Measurements from ENCODE around the gene STX1B. TPM values are rescaled to one million over a fixed set of nuclear protein-coding genes. Genes with fewer than 3 reads are reported as not detected.
A peak's percentile ranks its signal among the peaks of the same experiment; 100 is the strongest.

Gene STX1B
- total RNA-seq: 1 to 10 TPM; 2.2 to 6.1 TPM

GRCh38 chr16:31010585-31011325, at the start of gene STX1B:
STX1B (minus strand) TSS chr16:31010638; CDS start chr16:31010396, 242 bp downstream.
- Mint-ChIP-seq H3K9me3 (no peaks in the 10 kb centered on the region), H3K36me3 (ENCODE audit: insufficient read depth in 2 of 2) (no peaks in the 10 kb centered on the region), H3K27ac (no peak within 1 kb of the TSS), H3K4me3 (peak within 1 kb of the TSS; percentile 68 to 80), H3K27me3 (ENCODE audit: low read depth) (peaks cover 29% of the 10 kb centered on the region), H3K4me1 (ENCODE audit: low read depth) (peaks cover 27% of the 10 kb centered on the region)
- DNase-seq (peak; percentile 46 to 55), ATAC-seq (replicated peaks in 1 of 2) (peak; percentile 63 to 70)

GRCh38 chr16:31055613-31056012, 45.2 kb upstream of the STX1B start:
- H3K36me3 Mint-ChIP-seq (ENCODE audit: insufficient read depth in 2 of 2): no peaks in the 10 kb centered on the region
- peaks cover 19% of the 10 kb centered on the region for H3K4me1 Mint-ChIP-seq (ENCODE audit: low read depth)
- no peaks in the 10 kb centered on the region for H3K9me3 Mint-ChIP-seq
- ATAC-seq (replicated peaks in 1 of 2) (no peak), DNase-seq (no peak)
- no peak overlapping the region for H3K4me3 Mint-ChIP-seq
- no peak overlapping the region for H3K27ac Mint-ChIP-seq
- no peaks in the 10 kb centered on the region for H3K27me3 Mint-ChIP-seq (ENCODE audit: low read depth)

- H3K4me1 Mint-ChIP-seq (ENCODE audit: low read depth): peaks cover 19% of the 10 kb centered on the region
- H3K27me3 Mint-ChIP-seq (ENCODE audit: low read depth): no peaks in the 10 kb centered on the region
- ATAC-seq (replicated peaks in 1 of 2) (peak; percentile 74 to 92), DNase-seq (peak; percentile 16 to 22)
- no peaks in the 10 kb centered on the region for H3K9me3 Mint-ChIP-seq
- no peak overlapping the region for H3K27ac Mint-ChIP-seq
- H3K4me3 Mint-ChIP-seq: no peak overlapping the region
- no peaks in the 10 kb centered on the region for H3K36me3 Mint-ChIP-seq (ENCODE audit: insufficient read depth in 2 of 2)
Measured at GRCh38 chr16:31052114-31052513, 41.7 kb upstream of the STX1B start.

GRCh38 chr16:31050280-31051030, 40.0 kb upstream of the STX1B start:
- H3K4me1 Mint-ChIP-seq (ENCODE audit: low read depth): peaks cover 19% of the 10 kb centered on the region
- H3K9me3 Mint-ChIP-seq: peaks cover 0 to 2% of the 10 kb centered on the region in 2 donors
- no peak overlapping the region for H3K27ac Mint-ChIP-seq
- H3K36me3 Mint-ChIP-seq (ENCODE audit: insufficient read depth in 2 of 2): no peaks in the 10 kb centered on the region
- no peaks in the 10 kb centered on the region for H3K27me3 Mint-ChIP-seq (ENCODE audit: low read depth)
- DNase-seq (no peak), ATAC-seq (replicated peaks in 1 of 2) (no peak)
- H3K4me3 Mint-ChIP-seq: no peak overlapping the region

- H3K9me3 Mint-ChIP-seq: peaks cover 0 to 2% of the 10 kb centered on the region in 2 donors
- ATAC-seq (replicated peaks in 1 of 2): no peak
- no peaks in the 10 kb centered on the region for H3K4me1 Mint-ChIP-seq (ENCODE audit: low read depth)
- no peak for DNase-seq
- no peaks in the 10 kb centered on the region for H3K27me3 Mint-ChIP-seq (ENCODE audit: low read depth)
- H3K4me3 Mint-ChIP-seq: no peak overlapping the region
- H3K27ac Mint-ChIP-seq: no peak overlapping the region
- H3K36me3 Mint-ChIP-seq (ENCODE audit: insufficient read depth in 2 of 2): no peaks in the 10 kb centered on the region
Measured at GRCh38 chr16:31043898-31044481, 33.6 kb upstream of the STX1B start.

- Mint-ChIP-seq H3K9me3 (peaks cover 0 to 2% of the 10 kb centered on the region in 2 donors), H3K4me1 (ENCODE audit: low read depth) (no peaks in the 10 kb centered on the region), H3K36me3 (ENCODE audit: insufficient read depth in 2 of 2) (no peaks in the 10 kb centered on the region), H3K27ac (no peak overlapping the region), H3K4me3 (no peak overlapping the region), H3K27me3 (ENCODE audit: low read depth) (no peaks in the 10 kb centered on the region)
- DNase-seq (no peak), ATAC-seq (replicated peaks in 1 of 2) (no peak)
Measured at GRCh38 chr16:31043352-31043751, 32.9 kb upstream of the STX1B start.

GRCh38 chr16:31042866-31043265, 32.4 kb upstream of the STX1B start:
- no peak for DNase-seq
- Mint-ChIP-seq H3K9me3 (peaks cover 0 to 2% of the 10 kb centered on the region in 2 donors), H3K4me1 (ENCODE audit: low read depth) (no peaks in the 10 kb centered on the region), H3K27ac (no peak overlapping the region), H3K36me3 (ENCODE audit: insufficient read depth in 2 of 2) (no peaks in the 10 kb centered on the region), H3K27me3 (ENCODE audit: low read depth) (no peaks in the 10 kb centered on the region), H3K4me3 (no peak overlapping the region)
- ATAC-seq (replicated peaks in 1 of 2): no peak

GRCh38 chr16:31038993-31039392, 28.6 kb upstream of the STX1B start:
- H3K27ac Mint-ChIP-seq: no peak overlapping the region
- H3K27me3 Mint-ChIP-seq (ENCODE audit: low read depth): no peaks in the 10 kb centered on the region
- H3K36me3 Mint-ChIP-seq (ENCODE audit: insufficient read depth in 2 of 2): peaks cover 0 to 9% of the 10 kb centered on the region in 2 donors
- H3K4me1 Mint-ChIP-seq (ENCODE audit: low read depth): peaks cover 15% of the 10 kb centered on the region
- H3K4me3 Mint-ChIP-seq: no peak overlapping the region
- ATAC-seq (replicated peaks in 1 of 2) (no peak), DNase-seq (no peak)
- no peaks in the 10 kb centered on the region for H3K9me3 Mint-ChIP-seq

- Mint-ChIP-seq H3K27ac (no peak overlapping the region), H3K9me3 (no peaks in the 10 kb centered on the region), H3K36me3 (ENCODE audit: insufficient read depth in 2 of 2) (peaks cover 3 to 12% of the 10 kb centered on the region in 2 donors), H3K27me3 (ENCODE audit: low read depth) (no peaks in the 10 kb centered on the region), H3K4me1 (ENCODE audit: low read depth) (peaks cover 27% of the 10 kb centered on the region), H3K4me3 (no peak overlapping the region)
- DNase-seq (no peak), ATAC-seq (replicated peaks in 1 of 2) (no peak)
Measured at GRCh38 chr16:31036691-31037090, 26.3 kb upstream of the STX1B start.

GRCh38 chr16:31033709-31034492, 23.5 kb upstream of the STX1B start:
- no peaks in the 10 kb centered on the region for H3K9me3 Mint-ChIP-seq
- no peaks in the 10 kb centered on the region for H3K27me3 Mint-ChIP-seq (ENCODE audit: low read depth)
- H3K4me3 Mint-ChIP-seq: peak overlapping the region; percentile 83 to 98
- peak overlapping the region; percentile 53 for H3K27ac Mint-ChIP-seq
- peaks cover 33% of the 10 kb centered on the region for H3K4me1 Mint-ChIP-seq (ENCODE audit: low read depth)
- peak; percentile 42 to 47 for ATAC-seq (replicated peaks in 1 of 2)
- peak; percentile 89 to 90 for DNase-seq
- peaks cover 3 to 12% of the 10 kb centered on the region in 2 donors for H3K36me3 Mint-ChIP-seq (ENCODE audit: insufficient read depth in 2 of 2)

- peak; percentile 96 to 97 for DNase-seq
- H3K9me3 Mint-ChIP-seq: no peaks in the 10 kb centered on the region
- H3K4me1 Mint-ChIP-seq (ENCODE audit: low read depth): peaks cover 33% of the 10 kb centered on the region
- peak within 1 kb of the TSS; percentile 83 to 98 for H3K4me3 Mint-ChIP-seq
- no peaks in the 10 kb centered on the region for H3K27me3 Mint-ChIP-seq (ENCODE audit: low read depth)
- peaks cover 3 to 12% of the 10 kb centered on the region in 2 donors for H3K36me3 Mint-ChIP-seq (ENCODE audit: insufficient read depth in 2 of 2)
- ATAC-seq (replicated peaks in 1 of 2): peak; percentile 86 to 88
- peak within 1 kb of the TSS; percentile 77 for H3K27ac Mint-ChIP-seq
Measured at GRCh38 chr16:31032736-31033708, 22.6 kb upstream of the STX1B start, which contains the start of gene STX4. STX4 (plus strand) TSS chr16:31033558; CDS start chr16:31033806, 248 bp downstream.

- Mint-ChIP-seq H3K27ac (no peak overlapping the region), H3K4me3 (no peak overlapping the region), H3K4me1 (ENCODE audit: low read depth) (peaks cover 31% of the 10 kb centered on the region), H3K27me3 (ENCODE audit: low read depth) (no peaks in the 10 kb centered on the region), H3K9me3 (no peaks in the 10 kb centered on the region), H3K36me3 (ENCODE audit: insufficient read depth in 2 of 2) (peaks cover 3 to 8% of the 10 kb centered on the region in 2 donors)
- no peak for ATAC-seq (replicated peaks in 1 of 2)
- DNase-seq: no peak
Measured at GRCh38 chr16:31031276-31031675, 20.8 kb upstream of the STX1B start.

Data from activated T-cell treated with anti-CD3 and anti-CD28 coated beads, Interleukin-2, amount 50 U/mL, for 72 hours (primary cell).